Mesendoderm (in vitro differentiated cells): ENCODE results near the gene CDC42BPA.
"Not testable (repeated sequence)": the region's sequence is repeated elsewhere in the genome, so short reads cannot be mapped to it uniquely, and the experiment has no call there.

Experiments used
- DNase-seq: peaks from one replicate; pipeline ENCODE4 v3.0.0; 2013
- H2AK5ac ChIP-seq: 2 replicates; pipeline ENCODE4 v1.6.1; 2013; ENCODE audit warnings: low read length, inconsistent platforms
- H2BK120ac ChIP-seq: 2 replicates; pipeline ENCODE4 v1.6.1; 2013; ENCODE audit warnings: low read depth, mild to moderate bottlenecking, low read length, moderate library complexity, mixed read lengths
- H2BK15ac ChIP-seq: replicated peaks from 2 replicates; pipeline ENCODE4 v1.6.1; 2013; ENCODE audit warnings: low read depth, mild to moderate bottlenecking, moderate library complexity
- H2BK5ac ChIP-seq: 2 replicates; pipeline ENCODE4 v1.6.1; 2013; ENCODE audit warnings: low read length, inconsistent platforms
- H3K18ac ChIP-seq: 2 replicates; pipeline ENCODE4 v1.6.1; 2013; ENCODE audit warnings: mild to moderate bottlenecking, low read length, mixed read lengths
- H3K23ac ChIP-seq: one replicate; pipeline ENCODE4 v1.6.1; 2013; ENCODE audit warnings: low read length
- H3K27ac ChIP-seq: 2 replicates; pipeline ENCODE4 v1.5.1; 2013; ENCODE audit warnings: low read depth, mild to moderate bottlenecking, inconsistent platforms, low read length, moderate library complexity
- H3K27me3 ChIP-seq: 2 replicates; pipeline ENCODE4 v1.6.1; 2013; ENCODE audit warnings: low read length, control low read depth, mild to moderate bottlenecking, inconsistent platforms; ENCODE audit not compliant: insufficient read depth, poor library complexity
- H3K36me3 ChIP-seq: 2 replicates; pipeline ENCODE4 v1.6.1; 2013; ENCODE audit warnings: low read length, inconsistent platforms; ENCODE audit not compliant: control insufficient read depth, insufficient read depth
- H3K4ac ChIP-seq: one replicate; pipeline ENCODE4 v1.6.1; 2013; ENCODE audit warnings: low read depth, mild to moderate bottlenecking, low read length, moderate library complexity
- H3K4me1 ChIP-seq: 2 replicates; pipeline ENCODE4 v1.6.1; 2013; ENCODE audit warnings: low read depth, low read length, inconsistent platforms; ENCODE audit not compliant: control insufficient read depth
- H3K4me2 ChIP-seq: 2 replicates; pipeline ENCODE4 v1.6.1; 2013; ENCODE audit warnings: low read length
- H3K4me3 ChIP-seq: 2 replicates; pipeline ENCODE4 v1.5.1; 2013; ENCODE audit warnings: mild to moderate bottlenecking, low read length
- H3K56ac ChIP-seq: one replicate; pipeline ENCODE4 v1.6.1; 2013; ENCODE audit warnings: low read length
- H3K79me1 ChIP-seq: 2 replicates; pipeline ENCODE4 v1.6.1; 2013; ENCODE audit warnings: low read length, inconsistent platforms
- H3K79me2 ChIP-seq: 2 replicates; pipeline ENCODE4 v1.6.1; 2013; ENCODE audit warnings: mild to moderate bottlenecking, low read length; ENCODE audit not compliant: control insufficient read depth, insufficient read depth
- H3K9ac ChIP-seq: 2 replicates; pipeline ENCODE4 v1.6.1; 2013; ENCODE audit warnings: low read length, inconsistent platforms
- H4K5ac ChIP-seq: one replicate; pipeline ENCODE4 v1.6.1; 2013; ENCODE audit warnings: low read length
- H4K8ac ChIP-seq: one replicate; pipeline ENCODE4 v1.6.1; 2013; ENCODE audit warnings: low read depth, mild to moderate bottlenecking, control low read depth, low read length, moderate library complexity
- WGBS: extraction: QIAGEN DNeasy Blood & Tissue Kit; methylation state at CpG from one replicate; pipeline ENCODE4 v1.1.7; 2013; ENCODE audit warnings: low lambda C conversion rate, missing lambda C conversion rate; ENCODE audit not compliant: insufficient coverage; ENCODE audit errors: extremely low coverage; 5-methylcytosine and 5-hydroxymethylcytosine counted together

The CDC42BPA gene

DNA sequence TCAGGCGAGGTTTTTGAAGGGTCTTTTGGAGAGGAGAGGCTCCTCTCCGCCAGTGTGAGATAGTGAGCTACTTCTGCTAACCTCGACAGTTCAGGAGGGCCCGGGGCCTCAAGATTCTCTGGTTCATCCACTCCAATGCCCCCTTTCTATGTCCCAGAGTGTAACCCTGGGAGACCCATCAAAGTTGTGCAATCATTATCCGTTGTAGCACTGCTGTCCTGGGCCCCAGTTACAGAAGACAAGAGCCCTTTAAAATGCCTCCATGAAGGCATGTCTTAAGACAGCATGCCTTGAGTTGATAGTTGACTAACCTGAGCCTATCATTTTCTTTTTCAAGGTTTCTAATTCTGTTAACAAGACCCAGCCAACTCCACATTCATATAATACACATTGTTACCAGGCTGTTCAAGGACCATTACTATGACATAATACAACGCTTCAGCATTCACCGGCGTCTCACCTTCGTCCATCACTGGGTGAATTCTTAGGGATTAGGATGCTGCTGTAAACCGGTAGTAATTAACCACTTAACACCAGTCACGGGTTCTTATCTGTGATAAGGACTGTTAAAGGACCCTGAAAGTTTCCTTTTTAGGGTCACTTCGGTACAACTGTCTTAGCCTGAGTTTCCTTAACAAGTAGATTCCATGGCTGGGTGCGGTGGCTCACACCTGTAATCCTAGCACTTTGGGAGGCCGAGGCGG is 37.4 kb upstream of the CDC42BPA start:
- Histone ChIP-seq H4K8ac (no peak overlapping the region), H3K4me2 (no peak overlapping the region), H3K27me3 (no peaks in the 10 kb centered on the region), H4K5ac (no peak overlapping the region), H3K56ac (no peak overlapping the region), H2BK120ac (no peak overlapping the region), H3K18ac (peak overlapping the region; percentile 53), H3K36me3 (no peaks in the 10 kb centered on the region), H3K23ac (no peak overlapping the region), H3K9ac (no peak overlapping the region), H2AK5ac (no peak overlapping the region), H3K4ac (peak overlapping the region; percentile 6), H3K4me3 (no peak overlapping the region), H3K27ac (no peak overlapping the region), H3K79me1 (no peaks in the 10 kb centered on the region), H2BK15ac (no peak overlapping the region), H2BK5ac (no peak overlapping the region), H3K79me2 (no peaks in the 10 kb centered on the region), H3K4me1 (peaks cover 11% of the 10 kb centered on the region)
- DNase-seq: peak; percentile 68
- no CpG with 5 or more reads among the region's 15 CpGs for WGBS

DNA sequence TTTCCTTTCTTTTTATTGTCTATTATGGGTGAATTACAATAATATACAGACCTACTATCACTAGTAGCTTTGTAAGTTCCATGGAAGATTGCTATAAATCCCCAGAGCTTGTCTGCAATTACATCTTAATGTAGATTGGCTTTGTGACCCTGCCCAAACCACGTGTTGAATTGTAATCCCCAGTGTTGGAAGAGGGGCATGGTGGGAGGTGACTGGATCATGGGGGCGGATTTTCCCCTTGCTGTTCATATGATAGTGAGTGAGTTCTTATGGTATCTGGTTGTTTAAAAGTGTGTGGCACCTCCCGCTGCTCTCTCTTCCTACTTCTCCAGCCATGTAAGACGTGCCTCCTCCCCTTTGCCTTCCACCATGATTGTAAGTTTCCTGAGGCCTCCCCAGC is 34.9 kb upstream of the CDC42BPA start:
- no peak overlapping the region for H2BK5ac ChIP-seq
- no peak overlapping the region for H2AK5ac ChIP-seq
- whole genome bisulfite sequencing: no CpG with 5 or more reads among the region's 4 CpGs

DNA sequence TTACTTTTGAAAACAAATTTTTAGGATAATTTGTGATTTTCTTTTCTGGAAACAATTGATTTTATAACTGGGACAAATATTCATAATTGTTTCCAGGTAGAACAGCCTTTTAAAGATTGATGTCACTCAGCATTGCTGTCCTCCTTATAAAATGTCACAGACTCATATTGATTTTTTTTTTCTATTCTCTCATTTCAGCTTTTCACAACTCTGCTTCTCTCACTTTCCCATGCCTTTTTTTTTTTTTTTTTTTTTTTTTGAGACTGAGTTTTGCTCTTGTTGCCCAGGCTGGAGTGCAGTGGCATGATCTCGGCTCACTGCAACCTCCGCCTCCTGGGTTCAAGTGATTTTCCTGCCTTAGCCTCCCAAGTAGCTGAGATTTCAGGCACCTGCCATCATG is 33.9 kb upstream of the CDC42BPA start:
- H3K9ac ChIP-seq, H2BK120ac ChIP-seq, H3K79me1 ChIP-seq, H3K27me3 ChIP-seq, H3K23ac ChIP-seq, H2BK15ac ChIP-seq, H3K4me3 ChIP-seq, H4K8ac ChIP-seq, H3K18ac ChIP-seq, H3K36me3 ChIP-seq, DNase-seq, H2BK5ac ChIP-seq, H4K5ac ChIP-seq, H3K79me2 ChIP-seq, H3K4me1 ChIP-seq, H3K56ac ChIP-seq, H2AK5ac ChIP-seq, H3K27ac ChIP-seq, H3K4ac ChIP-seq, H3K4me2 ChIP-seq: not testable (repeated sequence)
- no CpG with 5 or more reads among the region's 2 CpGs for WGBS

More for the DNA sequence above, 34.9 kb upstream of the CDC42BPA start:
- no peak overlapping the region for H4K5ac ChIP-seq
- no peak overlapping the region for H3K9ac ChIP-seq
- H3K4me3 ChIP-seq: no peak overlapping the region
- H3K36me3 ChIP-seq: no peaks in the 10 kb centered on the region
- no peak overlapping the region for H3K4me2 ChIP-seq
- no peak overlapping the region for H3K18ac ChIP-seq
- H3K27me3 ChIP-seq: no peaks in the 10 kb centered on the region
- no peak overlapping the region for H3K27ac ChIP-seq
- no peak overlapping the region for H4K8ac ChIP-seq
- no peak overlapping the region for H2BK15ac ChIP-seq
- DNase-seq: no peak
- H3K4me1 ChIP-seq: peaks cover 11% of the 10 kb centered on the region
- H3K56ac ChIP-seq: no peak overlapping the region
- no peak overlapping the region for H3K23ac ChIP-seq
- no peak overlapping the region for H2BK120ac ChIP-seq
- H3K79me2 ChIP-seq: no peaks in the 10 kb centered on the region
- no peak overlapping the region for H3K4ac ChIP-seq
- no peaks in the 10 kb centered on the region for H3K79me1 ChIP-seq

DNA sequence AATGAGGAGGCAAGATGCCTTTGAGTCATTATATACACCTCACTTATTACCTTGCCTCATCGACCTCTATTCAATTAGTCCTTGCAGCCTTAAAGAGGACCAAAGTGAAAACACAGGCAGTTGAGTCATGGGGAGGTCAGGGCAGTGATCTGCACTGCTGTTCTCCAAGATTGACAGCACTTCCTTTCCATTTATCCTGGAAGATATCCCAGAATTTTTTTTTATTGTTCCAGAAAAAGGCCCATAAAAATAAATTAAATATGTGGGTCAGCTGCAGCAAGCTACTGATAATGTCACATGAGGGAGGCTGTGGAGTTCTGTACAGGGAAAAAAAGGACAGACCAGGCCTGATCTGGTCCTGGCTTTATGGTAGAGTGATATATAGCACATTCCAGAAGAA is 33.2 kb upstream of the CDC42BPA start:
- whole genome bisulfite sequencing: no CpG with 5 or more reads among the region's 1 CpG
- no peak overlapping the region for H3K56ac ChIP-seq
- no peak overlapping the region for H3K27ac ChIP-seq
- peaks cover under 1% of the 10 kb centered on the region for H3K4me1 ChIP-seq
- H3K23ac ChIP-seq: no peak overlapping the region
- no peak overlapping the region for H3K4me2 ChIP-seq
- DNase-seq: no peak
- no peak overlapping the region for H4K5ac ChIP-seq
- H3K36me3 ChIP-seq: no peaks in the 10 kb centered on the region
- H4K8ac ChIP-seq: no peak overlapping the region
- H3K79me2 ChIP-seq: no peaks in the 10 kb centered on the region
- H3K27me3 ChIP-seq: no peaks in the 10 kb centered on the region
- H3K4me3 ChIP-seq: no peak overlapping the region
- no peaks in the 10 kb centered on the region for H3K79me1 ChIP-seq
- H2BK120ac ChIP-seq: no peak overlapping the region
- no peak overlapping the region for H2BK5ac ChIP-seq
- H3K9ac ChIP-seq: no peak overlapping the region
- H2BK15ac ChIP-seq: no peak overlapping the region
- no peak overlapping the region for H3K18ac ChIP-seq
- no peak overlapping the region for H3K4ac ChIP-seq
- no peak overlapping the region for H2AK5ac ChIP-seq

DNA sequence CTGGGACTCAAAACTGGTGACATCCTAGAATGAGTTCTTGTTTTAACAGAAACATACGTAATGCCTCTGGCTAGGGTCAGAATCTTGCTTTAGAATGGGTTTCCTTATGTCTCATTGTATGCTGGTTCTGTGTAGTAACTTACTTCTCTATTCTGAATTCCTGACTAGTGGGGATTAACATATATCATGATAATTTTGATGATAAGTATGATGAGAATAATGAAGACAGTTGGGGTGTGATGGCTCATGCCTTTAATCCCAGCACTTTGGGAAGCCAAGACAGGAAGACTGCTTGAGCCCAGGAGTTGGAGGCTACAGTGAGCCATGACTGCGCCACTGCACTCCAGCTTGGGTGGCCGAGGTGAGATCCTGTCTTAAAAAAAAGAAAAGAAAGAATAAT is 31.7 kb upstream of the CDC42BPA start:
- H2BK120ac ChIP-seq: no peak overlapping the region
- H4K8ac ChIP-seq: no peak overlapping the region
- no peak overlapping the region for H3K23ac ChIP-seq
- no peak overlapping the region for H2AK5ac ChIP-seq
- DNase-seq: no peak
- no peak overlapping the region for H3K4me3 ChIP-seq
- H3K27ac ChIP-seq: no peak overlapping the region
- H2BK15ac ChIP-seq: no peak overlapping the region
- no peak overlapping the region for H3K56ac ChIP-seq
- no peaks in the 10 kb centered on the region for H3K4me1 ChIP-seq
- H3K4me2 ChIP-seq: no peak overlapping the region
- H3K79me1 ChIP-seq: no peaks in the 10 kb centered on the region
- H3K79me2 ChIP-seq: no peaks in the 10 kb centered on the region
- WGBS: no CpG with 5 or more reads among the region's 3 CpGs
- H3K4ac ChIP-seq: no peak overlapping the region
- no peak overlapping the region for H2BK5ac ChIP-seq
- no peaks in the 10 kb centered on the region for H3K36me3 ChIP-seq
- no peak overlapping the region for H3K18ac ChIP-seq
- H4K5ac ChIP-seq: no peak overlapping the region
- no peaks in the 10 kb centered on the region for H3K27me3 ChIP-seq
- H3K9ac ChIP-seq: no peak overlapping the region
